ENCODE measurements around the gene NELFCD. TPM values are rescaled to one million over a fixed set of nuclear protein-coding genes. Genes with fewer than 3 reads are reported as not detected.
A peak's percentile ranks its signal among the peaks of the same experiment; 100 is the strongest.

The NELFCD gene
- total and polyA plus RNA-seq, 9 of the 15 experiments (the other 6 are each of a cell fraction or from before 2014, with no cell fraction given) = 11.7 to 163 (median 96.5) TPM

DNA sequence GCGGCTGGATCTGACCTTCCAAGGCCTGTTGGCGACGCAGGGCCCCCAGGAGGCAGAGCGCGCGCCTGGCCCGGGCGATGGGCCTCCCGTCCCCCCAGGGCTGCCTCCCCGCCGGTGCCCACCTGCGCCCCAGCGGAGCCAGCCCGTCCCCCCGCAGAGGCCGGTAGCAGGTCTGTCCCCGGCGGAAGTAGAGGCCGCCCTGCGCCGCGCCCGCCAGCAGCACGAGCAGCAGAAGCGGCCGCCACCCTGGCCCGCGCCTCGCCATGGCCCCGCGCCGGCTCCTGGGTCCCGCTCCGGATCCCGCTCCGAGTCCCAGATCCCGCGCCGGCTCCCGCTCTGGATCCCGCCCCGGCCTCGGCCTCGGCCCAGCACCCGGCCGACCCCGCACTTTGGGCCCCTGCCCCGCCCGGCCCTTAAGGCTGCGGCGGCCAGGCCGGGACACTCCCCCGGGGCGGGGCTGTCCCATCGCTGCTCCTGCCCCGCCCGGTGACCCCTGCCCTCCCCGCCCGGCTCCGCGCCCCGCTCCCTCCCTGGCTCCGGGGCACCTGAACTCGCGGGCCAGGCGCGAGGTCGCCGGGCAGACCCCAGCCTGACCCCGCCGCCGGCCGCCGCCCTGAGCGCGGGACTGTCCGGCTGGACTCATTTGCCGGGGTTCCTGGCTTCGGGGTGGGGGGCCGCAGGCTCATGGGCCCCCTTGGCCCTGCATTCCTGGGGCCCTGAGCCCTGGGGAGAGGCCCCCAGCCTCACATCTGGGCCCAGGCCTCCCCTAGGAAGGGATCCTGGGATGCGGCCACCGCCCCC, 26.0 kb downstream of the NELFCD start, which contains the start of gene CTSZ (continued):
- no peak for TF ChIP-seq ZNF507 (tag; conservative IDR thresholded peaks at IDR 0.05)
- TF ChIP-seq ZFP30 (CRISPR knock-in tag; IDR thresholded peaks at IDR 0.05; ENCODE audit: borderline replicate concordance) = no peak
- no peak for TF ChIP-seq ZNF668 (CRISPR knock-in tag; IDR thresholded peaks at IDR 0.05)
- TF ChIP-seq, protein P1, sequence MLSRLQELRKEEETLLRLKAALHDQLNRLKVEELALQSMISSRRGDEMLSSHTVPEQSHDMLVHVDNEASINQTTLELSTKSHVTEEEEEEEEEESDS (CRISPR knock-in tag; IDR thresholded peaks at IDR 0.05) = no peak
- TF ChIP-seq, protein P2, sequence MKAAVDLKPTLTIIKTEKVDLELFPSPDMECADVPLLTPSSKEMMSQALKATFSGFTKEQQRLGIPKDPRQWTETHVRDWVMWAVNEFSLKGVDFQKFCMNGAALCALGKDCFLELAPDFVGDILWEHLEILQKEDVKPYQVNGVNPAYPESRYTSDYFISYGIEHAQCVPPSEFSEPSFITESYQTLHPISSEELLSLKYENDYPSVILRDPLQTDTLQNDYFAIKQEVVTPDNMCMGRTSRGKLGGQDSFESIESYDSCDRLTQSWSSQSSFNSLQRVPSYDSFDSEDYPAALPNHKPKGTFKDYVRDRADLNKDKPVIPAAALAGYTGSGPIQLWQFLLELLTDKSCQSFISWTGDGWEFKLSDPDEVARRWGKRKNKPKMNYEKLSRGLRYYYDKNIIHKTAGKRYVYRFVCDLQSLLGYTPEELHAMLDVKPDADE (conservative IDR thresholded peaks at IDR 0.05; ENCODE audit: control insufficient read depth, low read depth, low read length) = no peak
- TF ChIP-seq SRSF9 (IDR thresholded peaks at IDR 0.05; ENCODE audit: borderline replicate concordance, low read depth, low read length) = no peak
- TF ChIP-seq PTTG1 (tag; IDR thresholded peaks at IDR 0.05; ENCODE audit: low read depth) = no peak
- no peak for TF ChIP-seq SOX6 (IDR thresholded peaks at IDR 0.05)
- TF ChIP-seq, protein P3, sequence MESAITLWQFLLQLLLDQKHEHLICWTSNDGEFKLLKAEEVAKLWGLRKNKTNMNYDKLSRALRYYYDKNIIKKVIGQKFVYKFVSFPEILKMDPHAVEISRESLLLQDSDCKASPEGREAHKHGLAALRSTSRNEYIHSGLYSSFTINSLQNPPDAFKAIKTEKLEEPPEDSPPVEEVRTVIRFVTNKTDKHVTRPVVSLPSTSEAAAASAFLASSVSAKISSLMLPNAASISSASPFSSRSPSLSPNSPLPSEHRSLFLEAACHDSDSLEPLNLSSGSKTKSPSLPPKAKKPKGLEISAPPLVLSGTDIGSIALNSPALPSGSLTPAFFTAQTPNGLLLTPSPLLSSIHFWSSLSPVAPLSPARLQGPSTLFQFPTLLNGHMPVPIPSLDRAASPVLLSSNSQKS (CRISPR knock-in tag; IDR thresholded peaks at IDR 0.05) = no peak
- no peak for TF ChIP-seq WHSC1 (IDR thresholded peaks at IDR 0.05; ENCODE audit: low read length)
- TF ChIP-seq, protein P4, sequence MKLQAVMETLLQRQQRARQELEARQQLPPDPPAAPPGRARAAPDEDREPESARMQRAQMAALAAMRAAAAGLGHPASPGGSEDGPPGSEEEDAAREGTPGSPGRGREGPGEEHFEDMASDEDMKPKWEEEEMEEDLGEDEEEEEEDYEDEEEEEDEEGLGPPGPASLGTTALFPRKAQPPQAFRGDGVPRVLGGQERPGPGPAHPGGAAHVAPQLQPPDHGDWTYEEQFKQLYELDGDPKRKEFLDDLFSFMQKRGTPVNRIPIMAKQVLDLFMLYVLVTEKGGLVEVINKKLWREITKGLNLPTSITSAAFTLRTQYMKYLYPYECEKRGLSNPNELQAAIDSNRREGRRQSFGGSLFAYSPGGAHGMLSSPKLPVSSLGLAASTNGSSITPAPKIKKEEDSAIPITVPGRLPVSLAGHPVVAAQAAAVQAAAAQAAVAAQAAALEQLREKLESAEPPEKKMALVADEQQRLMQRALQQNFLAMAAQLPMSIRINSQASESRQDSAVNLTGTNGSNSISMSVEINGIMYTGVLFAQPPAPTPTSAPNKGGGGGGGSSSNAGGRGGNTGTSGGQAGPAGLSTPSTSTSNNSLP (IDR thresholded peaks at IDR 0.05; ENCODE audit: borderline replicate concordance, low read depth, low read length) = no peak
- no peak for TF ChIP-seq TEAD4 (IDR thresholded peaks at IDR 0.05; ENCODE audit: low read length)
- no peak for TF ChIP-seq TEAD4 (CRISPR knock-in tag; IDR thresholded peaks at IDR 0.05; ENCODE audit: borderline replicate concordance)
- TF ChIP-seq CBX5 (IDR thresholded peaks at IDR 0.05; ENCODE audit: borderline replicate concordance, low read depth) = no peak
- TF ChIP-seq, protein P5, sequence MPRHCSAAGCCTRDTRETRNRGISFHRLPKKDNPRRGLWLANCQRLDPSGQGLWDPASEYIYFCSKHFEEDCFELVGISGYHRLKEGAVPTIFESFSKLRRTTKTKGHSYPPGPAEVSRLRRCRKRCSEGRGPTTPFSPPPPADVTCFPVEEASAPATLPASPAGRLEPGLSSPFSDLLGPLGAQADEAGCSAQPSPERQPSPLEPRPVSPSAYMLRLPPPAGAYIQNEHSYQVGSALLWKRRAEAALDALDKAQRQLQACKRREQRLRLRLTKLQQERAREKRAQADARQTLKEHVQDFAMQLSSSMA (CRISPR knock-in tag; IDR thresholded peaks at IDR 0.05) = no peak
- TF ChIP-seq HCFC1 (IDR thresholded peaks at IDR 0.05; ENCODE audit: low read depth, low read length) = no peak
- no peak for TF ChIP-seq CBFA2T3 (IDR thresholded peaks at IDR 0.05)
- TF ChIP-seq TAF7 (tag; IDR thresholded peaks at IDR 0.05) = no peak
- peak; percentile 59 for TF ChIP-seq CXXC5 (CRISPR knock-in tag; IDR thresholded peaks at IDR 0.05)
- TF ChIP-seq, protein P6, sequence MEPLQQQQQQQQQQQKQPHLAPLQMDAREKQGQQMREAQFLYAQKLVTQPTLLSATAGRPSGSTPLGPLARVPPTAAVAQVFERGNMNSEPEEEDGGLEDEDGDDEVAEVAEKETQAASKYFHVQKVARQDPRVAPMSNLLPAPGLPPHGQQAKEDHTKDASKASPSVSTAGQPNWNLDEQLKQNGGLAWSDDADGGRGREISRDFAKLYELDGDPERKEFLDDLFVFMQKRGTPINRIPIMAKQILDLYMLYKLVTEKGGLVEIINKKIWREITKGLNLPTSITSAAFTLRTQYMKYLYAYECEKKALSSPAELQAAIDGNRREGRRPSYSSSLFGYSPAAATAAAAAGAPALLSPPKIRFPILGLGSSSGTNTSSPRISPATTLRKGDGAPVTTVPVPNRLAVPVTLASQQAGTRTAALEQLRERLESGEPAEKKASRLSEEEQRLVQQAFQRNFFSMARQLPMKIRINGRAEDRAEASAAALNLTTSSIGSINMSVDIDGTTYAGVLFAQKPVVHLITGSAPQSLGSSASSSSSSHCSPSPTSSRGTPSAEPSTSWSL (CRISPR knock-in tag; IDR thresholded peaks at IDR 0.05; ENCODE audit: borderline replicate concordance) = no peak
- TF ChIP-seq, protein P7, sequence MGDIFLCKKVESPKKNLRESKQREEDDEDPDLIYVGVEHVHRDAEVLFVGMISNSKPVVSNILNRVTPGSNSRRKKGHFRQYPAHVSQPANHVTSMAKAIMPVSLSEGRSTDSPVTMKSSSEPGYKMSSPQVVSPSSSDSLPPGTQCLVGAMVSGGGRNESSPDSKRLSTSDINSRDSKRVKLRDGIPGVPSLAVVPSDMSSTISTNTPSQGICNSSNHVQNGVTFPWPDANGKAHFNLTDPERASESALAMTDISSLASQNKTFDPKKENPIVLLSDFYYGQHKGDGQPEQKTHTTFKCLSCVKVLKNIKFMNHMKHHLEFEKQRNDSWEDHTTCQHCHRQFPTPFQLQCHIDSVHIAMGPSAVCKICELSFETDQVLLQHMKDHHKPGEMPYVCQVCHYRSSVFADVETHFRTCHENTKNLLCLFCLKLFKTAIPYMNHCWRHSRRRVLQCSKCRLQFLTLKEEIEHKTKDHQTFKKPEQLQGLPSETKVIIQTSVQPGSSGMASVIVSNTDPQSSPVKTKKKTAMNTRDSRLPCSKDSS (IDR thresholded peaks at IDR 0.05; ENCODE audit: low read depth, partially characterized antibody) = no peak
